ENCODE results near the gene CNTN1.

Gene CNTN1

DNA sequence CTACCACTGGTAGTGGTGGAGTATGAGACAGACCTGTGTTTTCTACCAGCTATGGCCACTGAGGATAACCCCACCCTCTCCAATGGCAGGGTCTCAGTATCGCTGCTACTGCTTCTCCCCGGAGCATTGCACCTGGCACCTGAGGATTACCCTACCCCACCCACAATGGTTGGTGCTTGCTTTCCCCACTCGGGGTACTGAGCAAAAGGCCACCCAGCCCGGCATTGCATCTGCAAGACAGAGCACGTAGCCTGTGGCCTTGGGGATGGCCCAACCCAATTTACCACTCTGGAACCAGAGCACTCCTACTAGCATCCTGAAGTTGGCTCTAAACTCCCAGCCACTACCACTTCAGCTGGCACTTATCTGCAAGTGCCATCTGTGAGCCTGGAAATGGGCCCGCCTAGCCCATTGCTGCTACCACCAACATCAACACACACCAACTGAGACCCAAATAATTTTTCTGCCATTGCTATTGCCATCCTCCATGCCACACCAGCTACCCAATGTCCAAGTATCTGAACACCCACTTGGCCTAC lies 145.7 kb downstream of the CNTN1 start:
- Histone ChIP-seq H2AFZ (ENCODE audit: insufficient read depth, low read length, poor library complexity) (no peak overlapping the region), H4K91ac (ENCODE audit: low read depth, low read length) (no peak overlapping the region), H3K4me1 (ENCODE audit: control insufficient read depth in 1 of 2, insufficient read depth in 2 of 2, low read length in 2 of 2) (no peaks in the 10 kb centered on the region), H3K9me3 (ENCODE audit: insufficient read depth, low read depth, low read length) (no peaks in the 10 kb centered on the region), H2BK12ac (ENCODE audit: low read length) (no peak overlapping the region), H3K27me3 (ENCODE audit: insufficient read depth, low read length) (no peaks in the 10 kb centered on the region), H2AK5ac (ENCODE audit: low read length) (no peak overlapping the region), H3K79me2 (ENCODE audit: control insufficient read depth, insufficient read depth, low read length, poor library complexity) (no peaks in the 10 kb centered on the region), H3K4me3 (ENCODE audit: low read depth, low read length) (no peak overlapping the region), H3K4ac (ENCODE audit: low read depth, low read length) (no peak overlapping the region), H3K79me1 (ENCODE audit: low read length) (no peaks in the 10 kb centered on the region), H3K9ac (ENCODE audit: low read length) (no peak overlapping the region), H3K27ac (ENCODE audit: low read depth, low read length) (no peak overlapping the region), H3K4me2 (ENCODE audit: low read length) (no peak overlapping the region), H2BK5ac (ENCODE audit: low read depth, low read length, poor library complexity) (no peak overlapping the region), H4K8ac (ENCODE audit: low read depth, low read length) (no peak overlapping the region), H3K18ac (ENCODE audit: low read length) (no peak overlapping the region), H4K12ac (ENCODE audit: low read depth, low read length) (no peak overlapping the region), H2BK120ac (ENCODE audit: insufficient read depth, low read length, poor library complexity) (no peak overlapping the region), H3K23ac (ENCODE audit: low read length) (no peak overlapping the region), H3K36me3 (ENCODE audit: control insufficient read depth in 1 of 2, insufficient read depth in 2 of 2, low read length in 2 of 2) (no peaks in the 10 kb centered on the region), H3K14ac (ENCODE audit: low read length) (no peak overlapping the region)
- no peak for DNase-seq
- whole genome bisulfite sequencing (ENCODE audit: extremely low coverage, insufficient coverage, insufficient read length): no CpG with 5 or more reads among the region's 6 CpGs

DNA sequence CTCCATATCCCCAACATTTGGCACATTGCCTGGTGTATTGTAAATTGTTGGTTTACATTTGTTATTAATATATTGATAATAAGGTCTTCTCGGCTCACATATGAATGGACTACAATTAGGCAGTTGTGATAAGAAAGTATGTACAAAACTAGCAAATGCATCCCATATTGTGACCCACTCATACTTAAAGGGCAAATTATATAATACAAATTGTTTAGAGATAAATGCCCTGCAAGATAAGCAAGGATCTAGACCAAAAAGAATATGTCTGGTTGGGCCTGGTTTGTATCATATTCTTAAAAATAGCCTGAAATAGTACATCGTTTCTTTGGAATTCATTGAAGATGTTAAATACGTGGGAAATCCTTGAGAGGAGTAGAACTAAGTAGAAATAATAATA lies 151.3 kb downstream of the CNTN1 start:
- Histone ChIP-seq H2AFZ (ENCODE audit: insufficient read depth, low read length, poor library complexity) (no peak overlapping the region), H3K9me3 (ENCODE audit: insufficient read depth, low read depth, low read length) (no peaks in the 10 kb centered on the region), H3K4ac (ENCODE audit: low read depth, low read length) (no peak overlapping the region), H3K4me3 (ENCODE audit: low read depth, low read length) (no peak overlapping the region), H3K36me3 (ENCODE audit: control insufficient read depth in 1 of 2, insufficient read depth in 2 of 2, low read length in 2 of 2) (no peaks in the 10 kb centered on the region), H3K14ac (ENCODE audit: low read length) (no peak overlapping the region), H3K18ac (ENCODE audit: low read length) (no peak overlapping the region), H3K4me1 (ENCODE audit: control insufficient read depth in 1 of 2, insufficient read depth in 2 of 2, low read length in 2 of 2) (no peaks in the 10 kb centered on the region), H2BK120ac (ENCODE audit: insufficient read depth, low read length, poor library complexity) (no peak overlapping the region), H3K79me1 (ENCODE audit: low read length) (no peaks in the 10 kb centered on the region), H4K8ac (ENCODE audit: low read depth, low read length) (no peak overlapping the region), H2BK5ac (ENCODE audit: low read depth, low read length, poor library complexity) (no peak overlapping the region), H4K12ac (ENCODE audit: low read depth, low read length) (no peak overlapping the region), H3K27ac (ENCODE audit: low read depth, low read length) (no peak overlapping the region), H2BK12ac (ENCODE audit: low read length) (no peak overlapping the region), H3K79me2 (ENCODE audit: control insufficient read depth, insufficient read depth, low read length, poor library complexity) (no peaks in the 10 kb centered on the region), H2AK5ac (ENCODE audit: low read length) (no peak overlapping the region), H3K23ac (ENCODE audit: low read length) (no peak overlapping the region), H3K9ac (ENCODE audit: low read length) (no peak overlapping the region), H3K27me3 (ENCODE audit: insufficient read depth, low read length) (no peaks in the 10 kb centered on the region), H4K91ac (ENCODE audit: low read depth, low read length) (no peak overlapping the region), H3K4me2 (ENCODE audit: low read length) (no peak overlapping the region)
- WGBS (ENCODE audit: extremely low coverage, insufficient coverage, insufficient read length): no CpG with 5 or more reads among the region's 3 CpGs
- no peak for DNase-seq

DNA sequence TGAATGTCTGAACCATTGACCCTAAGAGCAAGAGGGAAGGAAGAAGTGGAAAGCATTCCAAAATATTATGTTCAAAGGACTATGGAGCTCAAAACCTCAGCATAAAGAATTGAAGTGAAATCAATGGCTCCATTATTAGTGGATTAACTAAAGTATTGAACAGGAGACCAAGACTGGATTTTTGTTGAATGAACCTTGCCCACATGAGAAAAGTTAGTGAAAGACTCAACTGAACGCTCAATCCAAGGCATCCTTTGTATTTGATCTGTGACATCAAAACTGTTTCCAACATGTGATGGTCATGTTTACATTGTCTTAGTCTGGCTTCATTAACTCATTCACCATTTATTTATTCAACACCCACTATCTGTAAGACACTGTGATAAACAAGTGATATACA lies 161.0 kb downstream of the CNTN1 start:
- Histone ChIP-seq H3K36me3 (ENCODE audit: control insufficient read depth in 1 of 2, insufficient read depth in 2 of 2, low read length in 2 of 2) (no peaks in the 10 kb centered on the region), H3K9me3 (ENCODE audit: insufficient read depth, low read depth, low read length) (no peaks in the 10 kb centered on the region), H2BK120ac (ENCODE audit: insufficient read depth, low read length, poor library complexity) (no peak overlapping the region), H3K27ac (ENCODE audit: low read depth, low read length) (no peak overlapping the region), H2AFZ (ENCODE audit: insufficient read depth, low read length, poor library complexity) (no peak overlapping the region), H4K91ac (ENCODE audit: low read depth, low read length) (no peak overlapping the region), H3K4me1 (ENCODE audit: control insufficient read depth in 1 of 2, insufficient read depth in 2 of 2, low read length in 2 of 2) (no peaks in the 10 kb centered on the region), H3K23ac (ENCODE audit: low read length) (no peak overlapping the region), H3K79me2 (ENCODE audit: control insufficient read depth, insufficient read depth, low read length, poor library complexity) (no peaks in the 10 kb centered on the region), H3K9ac (ENCODE audit: low read length) (no peak overlapping the region), H3K4me2 (ENCODE audit: low read length) (no peak overlapping the region), H3K27me3 (ENCODE audit: insufficient read depth, low read length) (no peaks in the 10 kb centered on the region), H3K79me1 (ENCODE audit: low read length) (no peaks in the 10 kb centered on the region), H2BK5ac (ENCODE audit: low read depth, low read length, poor library complexity) (no peak overlapping the region), H2AK5ac (ENCODE audit: low read length) (no peak overlapping the region), H2BK12ac (ENCODE audit: low read length) (no peak overlapping the region), H3K14ac (ENCODE audit: low read length) (no peak overlapping the region), H3K18ac (ENCODE audit: low read length) (no peak overlapping the region), H3K4me3 (ENCODE audit: low read depth, low read length) (no peak overlapping the region), H3K4ac (ENCODE audit: low read depth, low read length) (no peak overlapping the region), H4K12ac (ENCODE audit: low read depth, low read length) (no peak overlapping the region), H4K8ac (ENCODE audit: low read depth, low read length) (no peak overlapping the region)
- no CpG with 5 or more reads among the region's 1 CpG for WGBS (ENCODE audit: extremely low coverage, insufficient coverage, insufficient read length)
- DNase-seq: no peak

DNA sequence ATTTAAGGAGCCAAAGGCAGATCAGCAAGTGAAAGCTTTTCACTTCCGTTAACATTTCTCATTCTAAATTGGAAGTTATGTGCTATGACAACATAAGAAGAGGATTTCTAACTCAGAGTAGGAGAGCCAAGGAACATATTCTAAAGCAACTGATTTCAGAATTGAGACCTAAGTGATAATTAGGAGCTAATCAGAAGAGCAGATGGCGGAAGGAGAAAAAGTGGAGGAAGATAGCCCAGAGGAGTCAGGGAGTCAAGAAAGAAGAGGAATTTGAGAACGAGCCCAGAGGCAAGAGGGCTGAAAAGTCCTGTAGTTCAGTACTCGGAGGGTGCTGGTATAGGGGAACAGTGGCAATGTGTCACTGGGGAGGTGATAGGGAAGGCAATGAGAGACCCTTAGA lies 162.4 kb downstream of the CNTN1 start:
- Histone ChIP-seq H3K9me3 (ENCODE audit: insufficient read depth, low read depth, low read length) (no peaks in the 10 kb centered on the region), H3K36me3 (ENCODE audit: control insufficient read depth in 1 of 2, insufficient read depth in 2 of 2, low read length in 2 of 2) (no peaks in the 10 kb centered on the region), H2AFZ (ENCODE audit: insufficient read depth, low read length, poor library complexity) (no peak overlapping the region)

More for the DNA sequence above, 162.4 kb downstream of the CNTN1 start:
- H3K27me3 ChIP-seq (ENCODE audit: insufficient read depth, low read length): no peaks in the 10 kb centered on the region
- no peaks in the 10 kb centered on the region for H3K4me1 ChIP-seq (ENCODE audit: control insufficient read depth in 1 of 2, insufficient read depth in 2 of 2, low read length in 2 of 2)
- no peak overlapping the region for H3K14ac ChIP-seq (ENCODE audit: low read length)
- H3K18ac ChIP-seq (ENCODE audit: low read length): no peak overlapping the region
- H2AK5ac ChIP-seq (ENCODE audit: low read length): no peak overlapping the region
- H4K8ac ChIP-seq (ENCODE audit: low read depth, low read length): no peak overlapping the region
- no peak overlapping the region for H3K4me2 ChIP-seq (ENCODE audit: low read length)
- H2BK12ac ChIP-seq (ENCODE audit: low read length): no peak overlapping the region
- no peaks in the 10 kb centered on the region for H3K79me2 ChIP-seq (ENCODE audit: control insufficient read depth, insufficient read depth, low read length, poor library complexity)
- H3K23ac ChIP-seq (ENCODE audit: low read length): no peak overlapping the region
- H4K91ac ChIP-seq (ENCODE audit: low read depth, low read length): no peak overlapping the region
- DNase-seq: no peak
- H3K4me3 ChIP-seq (ENCODE audit: low read depth, low read length): no peak overlapping the region
- no peak overlapping the region for H3K27ac ChIP-seq (ENCODE audit: low read depth, low read length)
- no peak overlapping the region for H3K4ac ChIP-seq (ENCODE audit: low read depth, low read length)
- no CpG with 5 or more reads among the region's 4 CpGs for WGBS (ENCODE audit: extremely low coverage, insufficient coverage, insufficient read length)
- no peak overlapping the region for H4K12ac ChIP-seq (ENCODE audit: low read depth, low read length)
- H3K79me1 ChIP-seq (ENCODE audit: low read length): no peaks in the 10 kb centered on the region
- H3K9ac ChIP-seq (ENCODE audit: low read length): no peak overlapping the region
- H2BK5ac ChIP-seq (ENCODE audit: low read depth, low read length, poor library complexity): no peak overlapping the region
- no peak overlapping the region for H2BK120ac ChIP-seq (ENCODE audit: insufficient read depth, low read length, poor library complexity)
